Right lobe of liver (tissue), 4 donors: Measurements from ENCODE around the gene ZBTB39.

Source experiments
- CTCF ChIP-seq, 4 donors: fragments of 200-600 bp in 3 of 4; fragments of 450-650 bp in 1 of 4; IDR thresholded peaks; one replicate each; pipeline versions ENCODE4 v1.5.1 to v1.8.0; 2016 to 2022; ENCODE audit warnings: antibody characterized with exemption in 4 of 4, mild to moderate bottlenecking in 2 of 4
- POLR2A ChIP-seq: fragments of 450-650 bp; IDR thresholded peaks from one replicate; pipeline ENCODE4 v1.6.1; 2017; ENCODE audit warnings: antibody characterized with exemption, mild to moderate bottlenecking
- donor health status: DM: no; HTN: no; CAD: no.
- donor health status: DM: no; HTN: no; CAD: no.
- donor health status: DM: no; HTN: yes; CAD: no.

GRCh38 chr12:56987551-56988053 is 18.7 kb downstream of the ZBTB39 start:
- TF ChIP-seq POLR2A (no peak), CTCF (IDR thresholded peaks at IDR 0.05) (peak; percentile 94 to 97 (median 94))
